ENCODE results near the gene TRABD2A.

Gene TRABD2A

GRCh38 chr2:84849271-84849952 lies 31.5 kb downstream of the TRABD2A start:
- no peak for DNase-seq

GRCh38 chr2:84847326-84848050 lies 33.4 kb downstream of the TRABD2A start:
- DNase-seq = no peak

- DNase-seq = no peak
Observed at GRCh38 chr2:84846741-84847142, 34.1 kb downstream of the TRABD2A start.

GRCh38 chr2:84846041-84846663 lies 34.7 kb downstream of the TRABD2A start:
- no peak for DNase-seq

GRCh38 chr2:84844141-84844540 lies 36.7 kb downstream of the TRABD2A start:
- no peak for DNase-seq

- no peak for DNase-seq
Observed at GRCh38 chr2:84841577-84841976, 39.3 kb downstream of the TRABD2A start.

GRCh38 chr2:84840306-84840705 lies 40.6 kb downstream of the TRABD2A start:
- no peak for DNase-seq

- DNase-seq = no peak
Observed at GRCh38 chr2:84839851-84840250, 41.0 kb downstream of the TRABD2A start.

- DNase-seq = no peak
Observed at GRCh38 chr2:84838434-84839145, 42.3 kb downstream of the TRABD2A start.

- DNase-seq = no peak
Observed at GRCh38 chr2:84836215-84836614, 44.7 kb downstream of the TRABD2A start.

GRCh38 chr2:84833481-84834150 lies 47.3 kb downstream of the TRABD2A start:
- no peak for DNase-seq

GRCh38 chr2:84832772-84833461 lies 48.0 kb downstream of the TRABD2A start:
- no peak for DNase-seq

- DNase-seq = no peak
Observed at GRCh38 chr2:84830758-84831500, 50.0 kb downstream of the TRABD2A start.

- DNase-seq = no peak
Observed at GRCh38 chr2:84830095-84830494, 50.8 kb downstream of the TRABD2A start.

GRCh38 chr2:84829693-84830092 lies 51.2 kb downstream of the TRABD2A start:
- no peak for DNase-seq

GRCh38 chr2:84827978-84828575 lies 52.8 kb downstream of the TRABD2A start:
- DNase-seq = no peak

GRCh38 chr2:84823788-84824187 lies 57.1 kb downstream of the TRABD2A start:
- no peak for DNase-seq

GRCh38 chr2:84823229-84823628 lies 57.7 kb downstream of the TRABD2A start:
- DNase-seq = no peak

- DNase-seq = no peak
Observed at GRCh38 chr2:84821806-84822205, 59.1 kb downstream of the TRABD2A start.

- DNase-seq = no peak
Observed at GRCh38 chr2:84817239-84817655, 63.6 kb downstream of the TRABD2A start.

- DNase-seq = no peak
Observed at GRCh38 chr2:84816426-84817026, 64.4 kb downstream of the TRABD2A start.

All from KG1 (cell line).